H1 (cell line): ENCODE measurements around the gene DOCK8.

ENCODE experiments used
- CHD2 ChIP-seq: IDR thresholded peaks from 2 replicates; pipeline ENCODE4 v1.6.1; 2012; ENCODE audit warnings: low read length, improper control_type of control experiment
- EP300 ChIP-seq, 2 experiments: IDR thresholded peaks; 1 replicate in 1 of 2; 2 replicates in 1 of 2; pipeline ENCODE4 v1.6.1; 2011 to 2012; ENCODE audit warnings: low read depth in 2 of 2, low read length in 2 of 2, mild to moderate bottlenecking in 2 of 2, borderline replicate concordance in 1 of 2, inconsistent platforms in 1 of 2, moderate library complexity in 1 of 2
- EZH2 ChIP-seq: fragments of 200-600 bp; sonication (generic); IDR thresholded peaks from 2 replicates; pipeline ENCODE4 v1.7.1; 2012; ENCODE audit warnings: low read depth, mild to moderate bottlenecking, moderate library complexity, low read length, inconsistent platforms; ENCODE audit not compliant: severe bottlenecking
- GABPA ChIP-seq: IDR thresholded peaks from 2 replicates; pipeline ENCODE4 v1.6.1; 2011; ENCODE audit warnings: mild to moderate bottlenecking, low read length, moderate library complexity, borderline replicate concordance; ENCODE audit not compliant: insufficient read depth
- GTF2F1 ChIP-seq: IDR thresholded peaks from 2 replicates; pipeline ENCODE4 v1.6.1; 2012; ENCODE audit warnings: low read depth, low read length, improper control_type of control experiment, borderline replicate concordance
- MAX ChIP-seq: IDR thresholded peaks from 2 replicates; pipeline ENCODE4 v1.6.1; 2012; ENCODE audit warnings: inconsistent platforms
- POLR2A ChIP-seq, 2 experiments: IDR thresholded peaks; 1 replicate in 1 of 2; 2 replicates in 1 of 2; pipeline ENCODE4 v1.6.1; 2011; ENCODE audit warnings: low read depth in 2 of 2, low read length in 2 of 2, mild to moderate bottlenecking in 2 of 2; ENCODE audit errors: control extremely low read depth in 1 of 2
- POLR2AphosphoS5 ChIP-seq: IDR thresholded peaks from 2 replicates; pipeline ENCODE4 v1.6.1; 2011; ENCODE audit warnings: low read depth, low read length
- SP2 ChIP-seq: IDR thresholded peaks from 2 replicates; pipeline ENCODE4 v1.6.1; 2012; ENCODE audit warnings: mild to moderate bottlenecking, low read length, inconsistent platforms
- YY1 ChIP-seq: IDR thresholded peaks from 2 replicates; pipeline ENCODE4 v1.6.1; 2011; ENCODE audit warnings: low read depth, mild to moderate bottlenecking, low read length
- ZNF274 ChIP-seq: IDR thresholded peaks from 2 replicates; pipeline ENCODE4 v1.7.0; 2012; ENCODE audit warnings: low read length, borderline replicate concordance; ENCODE audit errors: extremely low read depth
- TF ChIP-seq, protein P1 (sequence below), 3 experiments: IDR thresholded peaks; 1 replicate in 2 of 3; 2 replicates in 1 of 3; pipeline versions ENCODE4 v1.5.1 to v1.6.1; 2011; ENCODE audit warnings: low read length in 3 of 3, mild to moderate bottlenecking in 3 of 3, inconsistent platforms in 2 of 3, low read depth in 1 of 3, moderate library complexity in 1 of 3; ENCODE audit not compliant: insufficient read depth in 1 of 3; ENCODE audit errors: control extremely low read depth in 1 of 3

- TF ChIP-seq ZNF274 (no peak), SP2 (no peak), POLR2AphosphoS5 (no peak), GTF2F1 (no peak), EP300 (IDR thresholded peaks at IDR 0.05; ENCODE audit: borderline replicate concordance in 1 of 2, low read depth in 2 of 2, low read length in 2 of 2) (no peak), POLR2A (IDR thresholded peaks at IDR 0.05; ENCODE audit: control extremely low read depth in 1 of 2, low read depth in 2 of 2, low read length in 2 of 2) (no peak), YY1 (no peak), GABPA (no peak), EZH2 (no peak), MAX (no peak), CHD2 (no peak)
- TF ChIP-seq, protein P1, sequence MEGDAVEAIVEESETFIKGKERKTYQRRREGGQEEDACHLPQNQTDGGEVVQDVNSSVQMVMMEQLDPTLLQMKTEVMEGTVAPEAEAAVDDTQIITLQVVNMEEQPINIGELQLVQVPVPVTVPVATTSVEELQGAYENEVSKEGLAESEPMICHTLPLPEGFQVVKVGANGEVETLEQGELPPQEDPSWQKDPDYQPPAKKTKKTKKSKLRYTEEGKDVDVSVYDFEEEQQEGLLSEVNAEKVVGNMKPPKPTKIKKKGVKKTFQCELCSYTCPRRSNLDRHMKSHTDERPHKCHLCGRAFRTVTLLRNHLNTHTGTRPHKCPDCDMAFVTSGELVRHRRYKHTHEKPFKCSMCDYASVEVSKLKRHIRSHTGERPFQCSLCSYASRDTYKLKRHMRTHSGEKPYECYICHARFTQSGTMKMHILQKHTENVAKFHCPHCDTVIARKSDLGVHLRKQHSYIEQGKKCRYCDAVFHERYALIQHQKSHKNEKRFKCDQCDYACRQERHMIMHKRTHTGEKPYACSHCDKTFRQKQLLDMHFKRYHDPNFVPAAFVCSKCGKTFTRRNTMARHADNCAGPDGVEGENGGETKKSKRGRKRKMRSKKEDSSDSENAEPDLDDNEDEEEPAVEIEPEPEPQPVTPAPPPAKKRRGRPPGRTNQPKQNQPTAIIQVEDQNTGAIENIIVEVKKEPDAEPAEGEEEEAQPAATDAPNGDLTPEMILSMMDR (IDR thresholded peaks at IDR 0.05; ENCODE audit: control extremely low read depth in 1 of 3, insufficient read depth in 1 of 3, low read depth in 1 of 3, low read length in 3 of 3) = no peak
These were observed 113.8 kb downstream of the DOCK8 start for GRCh38 chr9:328453-328852.
